IMR-90 (cell line): ENCODE data around the gene SPTB. TPM values are rescaled to one million over a fixed set of nuclear protein-coding genes. Genes with fewer than 3 reads are reported as not detected.

ENCODE experiments used
- ATAC-seq: fragments of 200-7000 bp; cut with Tn5 transposase; 2 replicates; pipeline ENCODE4 v1.9.1; 2020; ENCODE audit warnings: low read depth, mild to moderate bottlenecking, moderate library complexity
- BruUV-seq: library from RNA; stranded (reverse); fragments of 400-500 nt; replicated peaks from 2 replicates; lab custom pipeline; 2021; lab: Mats Ljungman, UMichigan
- CTCF ChIA-PET: fragments of 300-600 bp; formaldehyde crosslinking; extraction: SDS; loops from one replicate; lab custom pipeline; 2021; ENCODE audit warnings: antibody characterized with exemption; lab: Yijun Ruan, JAX
- POLR2A ChIA-PET: fragments of 300-600 bp; sonication (Branson Sonifier 250); formaldehyde crosslinking; loops from one replicate; lab custom pipeline; 2022; ENCODE audit warnings: antibody characterized with exemption; ENCODE audit not compliant: unreplicated experiment; lab: Charles Lee
- DNase-seq: peaks from one replicate; pipeline ENCODE4 v3.0.0; 2013
- H2AFZ ChIP-seq: replicated peaks from 2 replicates; pipeline ENCODE3; 2013; ENCODE audit warnings: low read length, mild to moderate bottlenecking; ENCODE audit not compliant: poor library complexity
- H2AK5ac ChIP-seq: 2 replicates; pipeline ENCODE4 v1.6.1; 2013; ENCODE audit warnings: low read depth, low read length, inconsistent platforms
- H2AK9ac ChIP-seq: replicated peaks from 2 replicates; pipeline ENCODE3; 2013; ENCODE audit warnings: mild to moderate bottlenecking, low read depth, low read length, moderate library complexity; ENCODE audit not compliant: poor library complexity
- H2BK120ac ChIP-seq: 2 replicates; pipeline ENCODE4 v1.6.1; 2013; ENCODE audit warnings: low read depth, low read length, inconsistent platforms
- H2BK15ac ChIP-seq: 3 replicates; pipeline ENCODE4 v1.6.1; 2013; ENCODE audit warnings: low read depth, low read length, inconsistent platforms
- H2BK20ac ChIP-seq: 2 replicates; pipeline ENCODE4 v1.6.1; 2013; ENCODE audit warnings: low read depth, mild to moderate bottlenecking, inconsistent platforms, low read length, moderate library complexity
- H2BK5ac ChIP-seq: 2 replicates; pipeline ENCODE4 v1.6.1; 2013; ENCODE audit warnings: mild to moderate bottlenecking, low read depth, low read length, inconsistent platforms; ENCODE audit not compliant: poor library complexity, severe bottlenecking
- H3K14ac ChIP-seq: replicated peaks from 2 replicates; pipeline ENCODE4 v1.6.1; 2013; ENCODE audit warnings: low read depth, low read length, inconsistent platforms
- H3K18ac ChIP-seq: 2 replicates; pipeline ENCODE4 v1.6.1; 2013; ENCODE audit warnings: low read depth, low read length, control low read depth
- H3K23ac ChIP-seq: 2 replicates; pipeline ENCODE4 v1.6.1; 2013; ENCODE audit warnings: low read depth, low read length, inconsistent platforms
- H3K27ac ChIP-seq: 2 replicates; pipeline ENCODE4 v1.5.1; 2013; ENCODE audit warnings: mild to moderate bottlenecking, control low read depth, low read length; ENCODE audit not compliant: insufficient read depth
- H3K27me3 ChIP-seq: 2 replicates; pipeline ENCODE4 v1.6.1; 2013; ENCODE audit warnings: low read length; ENCODE audit not compliant: control insufficient read depth, insufficient read depth
- H3K36me3 ChIP-seq: 2 replicates; pipeline ENCODE4 v1.6.1; 2013; ENCODE audit warnings: low read length, mixed read lengths; ENCODE audit not compliant: control insufficient read depth, insufficient read depth
- H3K4ac ChIP-seq: 2 replicates; pipeline ENCODE4 v1.6.1; 2013; ENCODE audit warnings: low read depth, low read length, inconsistent platforms
- H3K4me1 ChIP-seq: 2 replicates; pipeline ENCODE4 v1.6.1; 2013; ENCODE audit warnings: low read length, mixed read lengths; ENCODE audit not compliant: control insufficient read depth, insufficient read depth
- H3K4me2 ChIP-seq: 2 replicates; pipeline ENCODE4 v1.6.1; 2013; ENCODE audit warnings: low read depth, mild to moderate bottlenecking, control low read depth, low read length, moderate library complexity
- H3K4me3 ChIP-seq: 2 replicates; pipeline ENCODE4 v1.5.1; 2013; ENCODE audit warnings: low read depth, mild to moderate bottlenecking, control low read depth, low read length, moderate library complexity; ENCODE audit not compliant: insufficient read depth
- H3K56ac ChIP-seq: 2 replicates; pipeline ENCODE4 v1.6.1; 2013; ENCODE audit warnings: low read length, inconsistent platforms; ENCODE audit not compliant: insufficient read depth; ENCODE audit errors: extremely low read depth
- H3K79me1 ChIP-seq, 2 experiments: 2 replicates each; pipeline ENCODE4 v1.6.1; 2013; ENCODE audit warnings: low read length in 2 of 2, inconsistent platforms in 1 of 2, low read depth in 1 of 2
- H3K9ac ChIP-seq: 2 replicates; pipeline ENCODE4 v1.6.1; 2013; ENCODE audit warnings: low read depth, low read length, control low read depth
- H3K9me1 ChIP-seq: 2 replicates; pipeline ENCODE4 v1.6.1; 2013; ENCODE audit warnings: low read length, inconsistent platforms; ENCODE audit not compliant: insufficient read depth
- H3K9me3 ChIP-seq: 2 replicates; pipeline ENCODE4 v1.6.1; 2013; ENCODE audit warnings: low read length; ENCODE audit not compliant: control insufficient read depth, insufficient read depth
- H4K20me1 ChIP-seq: 2 replicates; pipeline ENCODE4 v1.6.1; 2013; ENCODE audit warnings: low read length, inconsistent platforms; ENCODE audit not compliant: insufficient read depth
- H4K5ac ChIP-seq: 2 replicates; pipeline ENCODE4 v1.6.1; 2013; ENCODE audit warnings: mild to moderate bottlenecking, low read depth, low read length, control low read depth
- H4K8ac ChIP-seq, 2 experiments: 2 replicates each; pipeline ENCODE4 v1.6.1; 2013; ENCODE audit warnings: low read depth in 2 of 2, low read length in 2 of 2, control low read depth in 1 of 2, inconsistent platforms in 1 of 2
- H4K91ac ChIP-seq: 2 replicates; pipeline ENCODE4 v1.6.1; 2013; ENCODE audit warnings: low read depth, low read length, inconsistent platforms; ENCODE audit not compliant: insufficient read depth
- CEBPB ChIP-seq: IDR thresholded peaks from 2 replicates; pipeline ENCODE4 v1.6.1; 2012; ENCODE audit warnings: low read depth, low read length, improper control_type of control experiment
- FOS ChIP-seq: fragments of 150-350 bp; IDR thresholded peaks from 2 replicates; pipeline ENCODE4 v1.6.1; 2016; ENCODE audit warnings: low read depth, low read length
- MAFK ChIP-seq: IDR thresholded peaks from 2 replicates; pipeline ENCODE4 v1.6.1; 2012; ENCODE audit warnings: low read depth, low read length, improper control_type of control experiment
- SMC3 ChIP-seq: fragments of 150-350 bp; IDR thresholded peaks from 2 replicates; pipeline ENCODE4 v1.6.1; 2016; ENCODE audit warnings: low read depth, mild to moderate bottlenecking, antibody characterized with exemption, low read length, moderate library complexity
- USF2 ChIP-seq: fragments of 150-350 bp; IDR thresholded peaks from 2 replicates; pipeline ENCODE4 v1.6.1; 2017; ENCODE audit warnings: mild to moderate bottlenecking, antibody characterized with exemption, low read length, low read depth
- WGBS, 2 experiments: methylation state at CpG; one replicate each; pipeline versions ENCODE4 v1.1.5 to v1.1.7; 2013; ENCODE audit warnings: missing lambda C conversion rate in 2 of 2; ENCODE audit not compliant: insufficient read length in 1 of 2; ENCODE audit errors: extremely low coverage in 2 of 2; 5-methylcytosine and 5-hydroxymethylcytosine counted together
- dilution Hi-C: fragments of 300-500 bp; cut with HindIII; formaldehyde crosslinking; loops from one replicate; pipeline ENCODE4 v1.14.3; 2018; ENCODE audit warnings: low sequenced_read_pairs; ENCODE audit not compliant: unreplicated experiment
- in situ Hi-C: fragments of 300-500 bp; cut with MboI; formaldehyde crosslinking; loops from 3 replicates; pipeline ENCODE4 v1.14.3; 2019; ENCODE audit warnings: low sequenced_read_pairs, inconsistent platforms, mixed read lengths
- intact Hi-C: fragments of 100-400 bp; cut with micrococcal nuclease; formaldehyde crosslinking; loops from 2 replicates; pipeline ENCODE4 v1.10.0; 2022
- polyA plus RNA-seq, 3 experiments: library from polyadenylated mRNA; depleted of rRNA; stranded (reverse); fragments of >200 nt; gene quantifications; 2 replicates each; pipeline ENCODE4 v1.2.3, GENCODE V29; 2012; ENCODE audit warnings: low replicate concordance in 1 of 3
- total RNA-seq: library from RNA; depleted of rRNA; stranded (reverse); fragments of >200 nt; gene quantifications from 2 replicates; pipeline ENCODE4 v1.2.3, GENCODE V29; 2012
- TF ChIP-seq, protein P1 (sequence below): conservative IDR thresholded peaks from 2 replicates; pipeline ENCODE4 v1.5.1; 2012; ENCODE audit warnings: mild to moderate bottlenecking, low read depth, low read length, improper control_type of control experiment

The SPTB gene
- total and polyA plus RNA-seq, 2 of the 4 experiments (the other 2 are of a cell fraction) = under 0.01 to 0.07 TPM

DNA sequence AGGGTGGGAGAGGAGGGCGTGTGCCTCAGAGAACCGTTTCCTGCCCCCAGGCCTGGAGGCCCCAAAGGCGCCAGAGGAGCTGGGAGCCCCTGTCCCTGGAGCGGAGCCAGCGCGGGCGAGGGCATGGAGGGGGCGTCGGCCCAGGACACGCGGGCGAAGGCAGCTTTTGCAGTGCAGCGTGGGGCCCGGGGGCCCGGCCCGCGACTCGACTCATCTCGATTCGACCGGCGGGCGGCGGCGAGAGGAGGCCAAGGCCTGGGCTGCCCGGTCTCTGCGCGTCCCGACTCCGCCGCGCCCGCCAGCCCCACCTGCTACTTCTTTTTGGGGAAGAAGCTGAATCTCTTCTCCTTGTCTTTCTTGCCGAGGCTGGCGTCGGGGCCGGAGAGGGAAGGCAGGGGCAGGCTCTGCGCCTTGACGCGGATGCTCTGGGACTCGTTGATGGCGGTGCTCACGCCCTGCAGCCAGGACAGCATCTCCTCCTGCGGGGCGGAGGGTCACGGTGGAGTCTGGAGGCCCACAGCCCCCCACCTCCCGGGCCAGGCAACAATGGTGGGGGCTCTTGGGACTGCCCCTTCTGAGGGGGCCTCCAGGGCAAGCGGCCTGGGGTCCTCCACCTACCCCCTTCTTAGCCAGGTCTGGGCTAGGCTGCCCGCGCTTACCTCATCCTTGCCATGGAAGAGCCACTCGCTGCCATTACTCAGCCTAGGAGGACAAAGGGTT lies 130.6 kb downstream of the SPTB start:
- 97% methylated on average over 29 of the region's 51 CpGs; no CpG with 5 or more reads in 1 of the 2 experiments for WGBS, 2 experiments
- no peak overlapping the region for H3K4me3 ChIP-seq
- H3K9me1 ChIP-seq = peaks cover 4% of the 10 kb centered on the region; the same call in 1 of the 2 replicates
- no peak overlapping the region for H4K91ac ChIP-seq
- no peak overlapping the region for H4K5ac ChIP-seq
- in situ Hi-C loops (no loop called here), dilution Hi-C loops (no loop called here), intact Hi-C loops (no loop called here)
- no peak overlapping the region for H3K14ac ChIP-seq
- H2BK15ac ChIP-seq = no peak overlapping the region
- H2AK5ac ChIP-seq = no peak overlapping the region
- H2AFZ ChIP-seq = no peak overlapping the region
- 0 out of 2 replicates have a peak, but pooled peaks cover 2% of the 10 kb centered on the region for H3K27me3 ChIP-seq
- H3K9me3 ChIP-seq = peaks cover 3% of the 10 kb centered on the region; the same call in 1 of the 2 replicates
- no peak overlapping the region for H3K27ac ChIP-seq
- H4K20me1 ChIP-seq = no peaks in the 10 kb centered on the region
- H3K4me1 ChIP-seq = peaks cover 14% of the 10 kb centered on the region
- H3K4ac ChIP-seq = no peak overlapping the region
- H2AK9ac ChIP-seq = no peak overlapping the region
- no peak for ATAC-seq
- CTCF ChIA-PET = no interaction called here
- no TSS peak for BruUV-seq
- H3K4me2 ChIP-seq = no peak overlapping the region
- no peak for DNase-seq
- no peak overlapping the region for H3K56ac ChIP-seq
- TF ChIP-seq, protein P1, sequence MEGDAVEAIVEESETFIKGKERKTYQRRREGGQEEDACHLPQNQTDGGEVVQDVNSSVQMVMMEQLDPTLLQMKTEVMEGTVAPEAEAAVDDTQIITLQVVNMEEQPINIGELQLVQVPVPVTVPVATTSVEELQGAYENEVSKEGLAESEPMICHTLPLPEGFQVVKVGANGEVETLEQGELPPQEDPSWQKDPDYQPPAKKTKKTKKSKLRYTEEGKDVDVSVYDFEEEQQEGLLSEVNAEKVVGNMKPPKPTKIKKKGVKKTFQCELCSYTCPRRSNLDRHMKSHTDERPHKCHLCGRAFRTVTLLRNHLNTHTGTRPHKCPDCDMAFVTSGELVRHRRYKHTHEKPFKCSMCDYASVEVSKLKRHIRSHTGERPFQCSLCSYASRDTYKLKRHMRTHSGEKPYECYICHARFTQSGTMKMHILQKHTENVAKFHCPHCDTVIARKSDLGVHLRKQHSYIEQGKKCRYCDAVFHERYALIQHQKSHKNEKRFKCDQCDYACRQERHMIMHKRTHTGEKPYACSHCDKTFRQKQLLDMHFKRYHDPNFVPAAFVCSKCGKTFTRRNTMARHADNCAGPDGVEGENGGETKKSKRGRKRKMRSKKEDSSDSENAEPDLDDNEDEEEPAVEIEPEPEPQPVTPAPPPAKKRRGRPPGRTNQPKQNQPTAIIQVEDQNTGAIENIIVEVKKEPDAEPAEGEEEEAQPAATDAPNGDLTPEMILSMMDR = no peak
- TF ChIP-seq MAFK (no peak), FOS (no peak), USF2 (no peak), CEBPB (no peak), SMC3 (no peak)
- no peak overlapping the region for H2BK5ac ChIP-seq
- H3K23ac ChIP-seq = no peak overlapping the region
- H4K8ac ChIP-seq = no peak overlapping the region
- POLR2A ChIA-PET = interaction anchor here (0.6 kb wide), 1 partner anchor 832 kb away, joined by 6 read pairs; no protein-coding TSS in a partner anchor
- no peak overlapping the region for H3K9ac ChIP-seq
- no peak overlapping the region for H3K18ac ChIP-seq
- H2BK20ac ChIP-seq = no peak overlapping the region
- no peaks in the 10 kb centered on the region for H3K79me1 ChIP-seq
- H3K36me3 ChIP-seq = peaks cover under 1% of the 10 kb centered on the region; the same call in 1 of the 2 replicates
- no peak overlapping the region for H2BK120ac ChIP-seq
